ENCODE results near the gene EPHA7. TPM values are rescaled to one million over a fixed set of nuclear protein-coding genes. Genes with fewer than 3 reads are reported as not detected.

Gene EPHA7
- polyA plus RNA-seq, 3 donors from 2014 or later: not detected

DNA sequence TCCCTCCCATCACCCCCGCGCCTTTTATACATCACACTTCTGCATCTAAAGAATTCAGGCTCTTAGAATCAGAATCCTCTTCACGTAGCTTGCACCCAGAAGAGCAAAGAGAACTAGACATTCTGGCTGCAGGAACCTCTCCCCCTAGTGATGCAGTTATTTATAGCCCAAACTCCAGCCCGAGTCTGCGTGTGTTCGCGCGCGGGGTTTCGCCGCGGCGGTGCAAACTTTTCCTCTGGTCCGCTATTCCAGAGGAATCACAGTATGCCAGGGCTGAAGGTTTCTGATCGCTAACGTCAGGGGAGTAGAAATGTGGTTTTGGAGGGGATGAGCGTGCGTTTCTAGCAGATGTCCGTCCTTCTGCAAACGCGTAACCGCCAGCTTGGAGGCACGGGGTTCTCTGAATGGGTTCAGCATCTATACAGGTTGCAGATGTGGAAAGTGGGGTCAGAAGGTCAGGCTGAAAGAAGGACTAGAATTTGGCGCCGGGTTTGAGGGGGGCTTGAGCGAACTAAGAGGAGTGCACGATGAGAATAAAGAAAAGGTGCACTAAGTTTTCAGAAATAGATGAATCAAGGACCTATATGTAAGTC lies 1.8 kb downstream of the EPHA7 start:
- H3K4me1 Mint-ChIP-seq: peaks cover 6 to 21% of the 10 kb centered on the region in 2 donors
- DNase-seq: no peak
- H3K36me3 Mint-ChIP-seq: peaks cover 0 to 3% (median 0%) of the 10 kb centered on the region in 3 donors
- H3K4me3 Mint-ChIP-seq: peak overlapping the region in 4 of 5 donors; percentile 47 to 63 (median 57)
- H3K27me3 Mint-ChIP-seq (ENCODE audit: low read depth in 3 of 3): peaks cover 5 to 21% (median 11%) of the 10 kb centered on the region in 3 donors
- H3K27ac Mint-ChIP-seq: no peak overlapping the region
- H3K9me3 Mint-ChIP-seq: peaks cover 7 to 42% (median 11%) of the 10 kb centered on the region in 6 donors

DNA sequence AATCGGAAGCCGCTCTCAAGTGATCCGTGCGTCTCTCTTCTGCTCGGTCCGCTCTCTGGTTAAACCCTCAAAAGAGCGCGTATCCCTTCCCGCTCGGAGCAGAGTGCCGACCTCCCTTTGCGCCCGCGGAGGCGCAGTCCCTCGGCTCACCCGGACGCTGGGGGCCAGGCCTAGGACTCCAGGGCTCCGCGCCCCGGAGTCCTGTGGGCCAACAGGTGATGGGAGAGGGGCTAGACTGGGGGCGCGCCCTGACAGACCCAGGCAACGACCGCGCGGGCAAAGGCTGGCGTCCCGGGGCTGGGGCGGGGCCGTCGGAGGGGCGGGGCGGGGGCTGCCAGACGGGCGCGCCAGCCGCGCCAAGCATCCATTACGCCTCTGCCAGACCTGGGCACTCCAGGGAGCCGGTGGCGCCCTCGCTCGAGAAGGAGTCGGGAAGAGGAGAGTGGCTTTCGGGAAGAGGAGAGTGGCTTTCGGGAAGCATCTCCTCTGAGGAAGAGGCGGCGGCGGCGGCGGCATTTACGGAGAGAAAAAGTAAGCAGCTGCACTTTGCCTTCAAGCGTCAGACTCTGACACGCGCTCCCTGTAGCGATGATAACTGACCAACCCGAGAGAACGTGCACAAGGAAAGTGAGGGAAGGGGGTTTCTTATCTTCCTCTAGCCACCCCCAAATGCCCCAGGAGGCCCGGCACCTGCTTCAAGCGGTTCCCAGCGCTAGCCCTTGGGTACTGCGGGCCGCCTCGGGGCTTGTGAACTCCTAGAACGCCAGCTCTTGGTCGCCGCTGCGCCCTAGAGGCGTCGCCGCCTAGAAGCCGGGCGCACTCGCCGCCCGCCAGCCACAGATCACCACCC lies 2.6 kb downstream of the EPHA7 start:
- Mint-ChIP-seq H3K27ac (no peak overlapping the region), H3K4me1 (peaks cover 6 to 21% of the 10 kb centered on the region in 2 donors), H3K9me3 (peaks cover 7 to 42% (median 11%) of the 10 kb centered on the region in 6 donors), H3K36me3 (peaks cover 0 to 3% (median 0%) of the 10 kb centered on the region in 3 donors), H3K4me3 (peak overlapping the region in 4 of 5 donors; percentile 47 to 63 (median 57)), H3K27me3 (ENCODE audit: low read depth in 3 of 3) (peaks cover 5 to 21% (median 11%) of the 10 kb centered on the region in 3 donors)
- no peak for DNase-seq

DNA sequence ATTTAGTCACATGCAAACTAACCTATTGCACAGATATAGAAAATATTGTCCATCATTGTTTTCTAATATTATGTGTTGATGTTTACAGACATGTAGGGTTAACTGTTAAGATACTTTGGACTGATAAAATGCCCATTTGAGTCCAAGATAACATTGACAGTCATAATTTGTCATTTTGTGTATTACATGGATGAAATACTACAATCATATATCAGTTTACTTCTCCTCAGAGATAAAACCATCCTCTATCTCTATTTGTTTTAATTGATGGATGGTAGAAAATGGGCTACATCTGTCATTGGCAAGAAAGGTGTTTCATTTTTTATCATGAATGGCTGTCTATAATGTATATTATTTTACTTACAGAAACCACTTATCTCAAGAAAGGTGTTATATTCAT lies 6.2 kb downstream of the EPHA7 start:
- peaks cover 6 to 7% of the 10 kb centered on the region in 2 donors for H3K4me1 Mint-ChIP-seq
- H3K9me3 Mint-ChIP-seq: peaks cover 5 to 33% (median 9%) of the 10 kb centered on the region in 6 donors
- H3K27ac Mint-ChIP-seq: no peak overlapping the region
- peaks cover 2 to 10% (median 8%) of the 10 kb centered on the region in 3 donors for H3K27me3 Mint-ChIP-seq (ENCODE audit: low read depth in 3 of 3)
- no peak overlapping the region for H3K4me3 Mint-ChIP-seq
- H3K36me3 Mint-ChIP-seq: peaks cover 0 to 3% (median 0%) of the 10 kb centered on the region in 3 donors
- no peak for DNase-seq

DNA sequence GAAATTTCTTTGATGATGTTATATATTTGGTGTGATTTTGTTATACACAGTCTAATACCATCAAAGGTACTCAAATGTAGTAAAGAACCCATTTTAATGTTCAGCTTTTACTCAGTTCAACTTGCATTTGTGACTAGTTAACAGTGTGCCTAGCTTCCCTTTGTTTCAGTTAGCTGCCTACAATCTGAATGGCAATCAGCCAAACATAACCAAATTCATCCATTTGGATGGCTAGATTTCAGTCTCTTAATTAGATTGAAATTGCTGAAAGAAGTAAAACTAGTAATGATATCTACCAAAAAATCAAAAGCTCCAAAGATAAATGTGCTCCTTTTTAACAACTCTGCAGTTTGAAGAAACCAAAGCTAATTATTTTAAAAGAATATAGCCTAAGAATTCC lies 6.9 kb downstream of the EPHA7 start:
- H3K4me3 Mint-ChIP-seq: no peak overlapping the region
- no peak overlapping the region for H3K27ac Mint-ChIP-seq
- peaks cover 0 to 1% (median 0%) of the 10 kb centered on the region in 3 donors for H3K36me3 Mint-ChIP-seq
- peaks cover 3 to 26% (median 6%) of the 10 kb centered on the region in 6 donors for H3K9me3 Mint-ChIP-seq
- peaks cover 1 to 4% of the 10 kb centered on the region in 2 donors for H3K4me1 Mint-ChIP-seq
- no peak for DNase-seq
- peaks cover 2 to 5% (median 3%) of the 10 kb centered on the region in 3 donors for H3K27me3 Mint-ChIP-seq (ENCODE audit: low read depth in 3 of 3)

DNA sequence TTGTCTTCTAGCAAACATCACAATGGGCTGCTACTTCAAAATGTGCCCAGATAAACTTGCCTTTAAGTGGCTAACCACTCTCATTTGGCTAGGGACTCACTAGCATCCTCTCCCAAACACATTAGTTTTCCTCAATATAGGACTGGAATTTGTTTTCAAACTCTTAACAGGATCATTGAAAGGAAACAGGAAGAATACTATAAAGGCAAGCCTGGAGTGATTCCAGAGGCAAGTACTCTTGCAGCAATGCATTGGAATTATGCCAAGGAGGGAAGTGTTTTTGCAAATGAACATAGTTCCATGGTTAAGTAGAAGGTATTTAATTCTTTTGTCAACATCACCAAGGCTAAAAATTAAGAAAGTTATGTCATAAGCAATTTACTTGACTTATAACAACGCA lies 12.2 kb downstream of the EPHA7 start:
- Mint-ChIP-seq H3K27ac (no peak overlapping the region), H3K4me1 (no peaks in the 10 kb centered on the region), H3K36me3 (no peaks in the 10 kb centered on the region), H3K4me3 (no peak overlapping the region), H3K9me3 (peaks cover 0 to 11% (median 2%) of the 10 kb centered on the region in 6 donors), H3K27me3 (ENCODE audit: low read depth in 3 of 3) (no peaks in the 10 kb centered on the region)
- DNase-seq: no peak

DNA sequence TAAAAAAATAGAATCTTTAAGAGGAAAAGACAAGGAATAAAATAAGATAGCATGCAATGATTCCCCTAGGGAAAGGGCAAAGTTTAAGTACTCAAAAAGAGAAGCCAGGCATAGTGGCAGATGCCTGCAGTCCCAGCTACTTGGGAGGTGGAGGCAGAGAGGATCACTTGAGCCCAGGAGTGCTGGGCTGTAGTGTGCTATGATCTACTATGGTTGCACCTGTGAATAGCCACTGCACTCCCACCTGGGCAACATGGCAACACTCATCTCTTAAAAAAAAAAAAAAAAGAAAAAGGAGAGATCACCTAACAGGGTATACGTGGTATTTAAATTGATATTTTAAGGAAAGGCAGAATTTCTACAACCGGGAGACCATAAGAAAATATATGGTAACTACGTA lies 16.0 kb downstream of the EPHA7 start:
- no peaks in the 10 kb centered on the region for H3K4me1 Mint-ChIP-seq
- peaks cover 0 to 2% (median 0%) of the 10 kb centered on the region in 3 donors for H3K27me3 Mint-ChIP-seq (ENCODE audit: low read depth in 3 of 3)

DNA sequence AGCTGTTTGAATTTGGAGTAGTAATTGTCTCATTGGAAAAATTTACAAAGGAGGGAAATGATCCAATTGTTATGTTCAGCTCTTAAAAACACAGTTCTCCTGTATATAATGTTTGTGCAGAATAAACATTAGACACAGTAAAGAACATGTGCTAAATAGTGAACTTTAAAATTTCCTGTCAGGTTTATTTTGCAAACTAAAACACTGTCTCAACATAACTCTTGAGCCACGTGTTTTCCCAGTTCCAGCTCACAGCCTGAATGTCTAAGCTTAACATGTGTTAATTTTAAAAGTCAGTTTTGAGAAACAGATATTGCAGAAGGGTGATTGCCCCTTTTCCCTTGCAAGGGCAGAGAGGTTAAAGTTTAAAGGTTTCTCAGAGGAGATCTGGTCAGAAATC lies 20.6 kb downstream of the EPHA7 start:
- DNase-seq: no peak
- H3K27me3 Mint-ChIP-seq (ENCODE audit: low read depth in 3 of 3): peaks cover 0 to 2% (median 0%) of the 10 kb centered on the region in 3 donors
- H3K9me3 Mint-ChIP-seq: peaks cover 0 to 30% (median 3%) of the 10 kb centered on the region in 6 donors
- no peak overlapping the region for H3K27ac Mint-ChIP-seq
- no peak overlapping the region for H3K4me3 Mint-ChIP-seq
- H3K4me1 Mint-ChIP-seq: no peaks in the 10 kb centered on the region
- H3K36me3 Mint-ChIP-seq: no peaks in the 10 kb centered on the region

More for the DNA sequence above, 16.0 kb downstream of the EPHA7 start:
- no peak for DNase-seq
- Mint-ChIP-seq H3K27ac (no peak overlapping the region), H3K4me3 (no peak overlapping the region), H3K36me3 (no peaks in the 10 kb centered on the region), H3K9me3 (peaks cover 0 to 20% (median 2%) of the 10 kb centered on the region in 6 donors)

DNA sequence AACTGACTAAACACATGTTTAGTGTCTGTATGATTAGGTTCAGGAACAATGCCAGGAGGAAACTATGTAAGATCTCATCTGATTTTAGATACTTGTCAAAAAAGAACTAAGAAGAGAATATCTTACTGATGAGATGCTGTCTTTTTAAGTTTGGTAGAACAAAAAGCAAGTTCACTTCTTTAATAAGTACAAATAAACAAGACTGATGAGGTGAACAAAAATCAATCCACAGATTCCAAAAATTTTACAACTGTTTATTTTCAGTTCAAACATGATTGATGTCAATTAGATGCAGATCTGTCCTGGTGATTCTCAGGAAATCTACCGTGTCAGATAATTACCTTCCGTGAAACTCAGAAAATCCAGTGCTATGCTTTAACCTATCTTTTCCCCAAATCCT lies 24.9 kb downstream of the EPHA7 start:
- Mint-ChIP-seq H3K4me1 (no peaks in the 10 kb centered on the region), H3K27ac (no peak overlapping the region), H3K27me3 (ENCODE audit: low read depth in 3 of 3) (no peaks in the 10 kb centered on the region), H3K36me3 (no peaks in the 10 kb centered on the region), H3K4me3 (no peak overlapping the region), H3K9me3 (peaks cover 2 to 18% (median 6%) of the 10 kb centered on the region in 6 donors)
- no peak for DNase-seq

DNA sequence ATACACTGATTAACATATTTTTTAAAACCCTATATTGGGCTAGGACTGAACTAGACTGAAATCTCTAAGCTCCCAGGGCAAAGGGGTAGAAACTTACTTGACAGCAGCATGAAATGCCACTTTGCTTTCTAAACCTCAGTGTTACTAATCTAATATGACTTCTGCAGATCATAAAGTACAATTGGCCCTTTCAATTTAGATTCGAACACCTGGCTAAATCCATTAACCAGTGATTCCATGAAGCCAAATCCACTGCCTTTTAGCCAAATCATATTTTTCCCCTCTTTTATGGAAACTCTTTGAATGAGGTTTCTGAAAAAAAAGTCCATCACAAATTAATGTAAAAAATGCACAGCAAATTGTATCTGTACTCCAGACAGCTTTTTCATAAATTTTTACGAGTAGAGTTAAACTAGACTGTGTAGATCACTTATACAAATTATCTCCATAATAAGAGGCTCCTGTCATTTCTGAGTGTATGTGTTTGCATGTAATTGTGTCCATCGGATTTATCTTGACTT lies 25.7 kb downstream of the EPHA7 start:
- Mint-ChIP-seq H3K4me3 (no peak overlapping the region), H3K36me3 (no peaks in the 10 kb centered on the region), H3K27me3 (ENCODE audit: low read depth in 3 of 3) (no peaks in the 10 kb centered on the region), H3K9me3 (peaks cover 2 to 18% (median 7%) of the 10 kb centered on the region in 6 donors), H3K27ac (no peak overlapping the region), H3K4me1 (no peaks in the 10 kb centered on the region)
- no peak for DNase-seq

DNA sequence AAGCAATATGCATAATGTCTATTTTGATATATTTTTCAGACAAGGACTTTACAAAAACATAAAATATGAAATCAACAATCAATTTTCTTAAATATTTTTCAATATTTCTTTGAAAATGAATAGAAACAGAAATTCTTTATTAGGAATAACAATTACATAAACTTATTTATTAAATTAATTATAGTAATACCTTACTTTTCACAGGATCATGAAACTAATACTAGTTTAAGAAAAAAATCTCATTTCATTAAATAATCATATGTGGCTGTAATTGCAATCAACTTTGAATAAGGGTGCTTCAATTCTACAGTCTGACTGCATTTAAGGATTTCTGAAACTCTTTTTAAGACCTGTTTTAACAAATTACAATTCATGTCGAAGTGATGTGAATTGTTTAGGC lies 26.6 kb downstream of the EPHA7 start:
- H3K27ac Mint-ChIP-seq: no peak overlapping the region
- no peak overlapping the region for H3K4me3 Mint-ChIP-seq
- H3K27me3 Mint-ChIP-seq (ENCODE audit: low read depth in 3 of 3): no peaks in the 10 kb centered on the region
- peaks cover 2 to 21% (median 11%) of the 10 kb centered on the region in 6 donors for H3K9me3 Mint-ChIP-seq
- H3K4me1 Mint-ChIP-seq: no peaks in the 10 kb centered on the region
- DNase-seq: no peak
- no peaks in the 10 kb centered on the region for H3K36me3 Mint-ChIP-seq

DNA sequence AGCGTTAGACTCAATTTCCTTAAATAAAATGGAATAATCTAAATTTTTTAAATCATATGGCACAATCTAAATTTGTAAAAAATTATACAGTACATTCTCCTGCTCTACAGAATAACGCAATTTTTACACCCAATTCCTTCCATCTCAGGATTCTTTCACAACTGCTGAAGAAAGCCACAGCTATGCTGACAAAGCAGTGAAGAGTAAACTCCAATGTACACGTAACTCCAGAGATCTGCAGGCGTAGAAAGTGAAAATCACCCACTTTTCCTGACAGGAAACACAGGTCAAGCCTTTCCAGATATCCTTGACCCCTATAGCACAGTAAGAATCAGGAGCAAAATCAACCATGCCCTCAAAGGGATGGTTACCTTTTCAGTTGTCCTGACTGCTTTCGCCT lies 27.4 kb downstream of the EPHA7 start:
- H3K4me1 Mint-ChIP-seq: no peaks in the 10 kb centered on the region
- H3K36me3 Mint-ChIP-seq: peaks cover 0 to 5% (median 0%) of the 10 kb centered on the region in 3 donors
- no peak for DNase-seq
- peaks cover 2 to 24% (median 15%) of the 10 kb centered on the region in 6 donors for H3K9me3 Mint-ChIP-seq
- H3K27ac Mint-ChIP-seq: no peak overlapping the region
- H3K4me3 Mint-ChIP-seq: no peak overlapping the region
- H3K27me3 Mint-ChIP-seq (ENCODE audit: low read depth in 3 of 3): no peaks in the 10 kb centered on the region

DNA sequence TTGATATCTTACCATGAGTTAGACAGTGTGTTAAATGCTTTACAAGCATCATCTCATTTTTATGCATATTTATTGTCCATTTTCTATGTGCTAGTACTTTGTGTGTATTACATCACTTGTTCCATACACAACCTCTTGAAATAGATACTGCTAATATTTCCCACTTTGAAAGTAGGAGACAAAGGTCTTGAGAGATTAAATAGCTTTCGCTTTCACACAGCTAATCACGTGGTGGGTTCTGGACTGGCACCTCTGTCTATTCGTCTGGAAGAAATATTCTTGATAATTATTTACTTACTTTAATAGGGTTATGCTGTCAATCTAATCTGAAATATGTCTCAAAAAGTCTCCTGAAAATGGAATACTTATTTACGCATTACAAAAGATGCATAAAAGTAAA lies 30.2 kb downstream of the EPHA7 start:
- Mint-ChIP-seq H3K27me3 (ENCODE audit: low read depth in 3 of 3) (no peaks in the 10 kb centered on the region), H3K4me3 (no peak overlapping the region), H3K27ac (no peak overlapping the region), H3K4me1 (no peaks in the 10 kb centered on the region), H3K9me3 (peaks cover 2 to 31% (median 19%) of the 10 kb centered on the region in 6 donors), H3K36me3 (peaks cover 0 to 5% (median 0%) of the 10 kb centered on the region in 3 donors)
- DNase-seq: no peak

DNA sequence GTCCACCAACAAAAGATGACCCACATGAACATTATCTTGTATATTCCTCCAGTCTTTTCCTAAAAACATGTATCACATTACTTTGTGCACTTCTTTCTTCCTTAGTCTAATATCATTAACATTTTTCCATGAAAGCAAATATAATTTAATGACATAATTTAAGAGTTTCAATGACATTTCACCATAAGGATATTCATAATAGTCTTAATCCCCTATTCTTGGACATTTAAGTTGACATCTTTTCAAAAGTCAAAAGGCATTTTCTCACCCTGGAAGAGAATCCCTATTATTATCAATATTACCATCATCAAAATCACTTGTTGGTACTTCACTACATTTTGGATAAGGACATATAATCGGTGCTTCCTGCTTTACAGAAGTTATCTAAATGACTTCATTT lies 31.3 kb downstream of the EPHA7 start:
- H3K9me3 Mint-ChIP-seq: peaks cover 2 to 36% (median 20%) of the 10 kb centered on the region in 6 donors
- peaks cover 0 to 5% (median 0%) of the 10 kb centered on the region in 3 donors for H3K36me3 Mint-ChIP-seq
- H3K27ac Mint-ChIP-seq: no peak overlapping the region
- no peak overlapping the region for H3K4me3 Mint-ChIP-seq
- H3K27me3 Mint-ChIP-seq (ENCODE audit: low read depth in 3 of 3): no peaks in the 10 kb centered on the region
- no peak for DNase-seq
- no peaks in the 10 kb centered on the region for H3K4me1 Mint-ChIP-seq

DNA sequence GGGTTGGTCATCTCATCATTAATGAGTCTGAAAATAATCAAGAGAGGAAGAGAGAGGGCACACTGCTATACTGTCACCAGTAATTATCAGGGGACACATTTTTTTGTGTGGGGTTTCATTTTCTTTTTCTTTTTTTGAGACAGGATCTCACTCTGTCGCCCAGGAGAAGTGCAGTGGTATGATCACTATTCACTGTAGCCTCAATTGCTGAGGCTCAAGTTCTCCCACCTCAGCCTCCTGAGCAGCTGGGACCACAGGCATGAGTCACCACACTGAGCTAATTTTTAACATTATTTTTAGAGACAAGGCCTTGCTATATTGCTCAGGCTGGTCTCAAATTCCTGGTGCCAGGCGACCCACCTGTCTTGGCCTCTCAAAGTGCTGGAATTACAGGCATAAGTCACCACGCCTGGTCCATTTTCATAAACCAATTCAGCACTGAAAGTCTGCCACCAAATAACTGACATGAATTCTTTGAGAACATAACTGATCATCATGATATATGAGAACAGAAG lies 43.3 kb downstream of the EPHA7 start:
- no peak overlapping the region for H3K27ac Mint-ChIP-seq
- H3K4me3 Mint-ChIP-seq: no peak overlapping the region
- H3K9me3 Mint-ChIP-seq: peaks cover 0 to 22% (median 8%) of the 10 kb centered on the region in 6 donors
- no peaks in the 10 kb centered on the region for H3K36me3 Mint-ChIP-seq
- H3K27me3 Mint-ChIP-seq (ENCODE audit: low read depth in 3 of 3): no peaks in the 10 kb centered on the region
- DNase-seq: no peak
- no peaks in the 10 kb centered on the region for H3K4me1 Mint-ChIP-seq
